Hepatocyte (in vitro differentiated cells): ENCODE results near the gene RAB19. TPM values are rescaled to one million over a fixed set of nuclear protein-coding genes. Genes with fewer than 3 reads are reported as not detected.
"Not testable (repeated sequence)": the region's sequence is repeated elsewhere in the genome, so short reads cannot be mapped to it uniquely, and the experiment has no call there.

Source experiments
- DNase-seq: peaks from one replicate; pipeline ENCODE4 v3.0.0-alpha.2; 2016; ENCODE audit warnings: low spot score
- H2AFZ ChIP-seq: fragments of 200-600 bp; sonication (generic); 2 replicates; pipeline ENCODE4 v1.6.0; 2016; ENCODE audit warnings: antibody characterized with exemption, mild to moderate bottlenecking
- H3K27ac ChIP-seq: fragments of 200-600 bp; sonication (generic); 2 replicates; pipeline ENCODE4 v1.5.1; 2016; ENCODE audit warnings: mild to moderate bottlenecking
- H3K27me3 ChIP-seq: fragments of 200-600 bp; sonication (generic); 2 replicates; pipeline ENCODE4 v1.6.1; 2016
- H3K36me3 ChIP-seq: fragments of 200-600 bp; sonication (generic); replicated peaks from 2 replicates; pipeline ENCODE4 v1.5.1; 2016; ENCODE audit warnings: low read depth; ENCODE audit not compliant: insufficient read depth
- H3K4me1 ChIP-seq: fragments of 200-600 bp; sonication (generic); 2 replicates; pipeline ENCODE4 v1.5.1; 2016; ENCODE audit warnings: mild to moderate bottlenecking, moderate library complexity; ENCODE audit not compliant: insufficient read depth
- H3K4me2 ChIP-seq: fragments of 200-600 bp; sonication (generic); 2 replicates; pipeline ENCODE4 v1.6.0; 2016
- H3K4me3 ChIP-seq: fragments of 200-600 bp; sonication (generic); 2 replicates; pipeline ENCODE4 v1.5.1; 2016; ENCODE audit warnings: mild to moderate bottlenecking
- H3K79me2 ChIP-seq: fragments of 200-600 bp; sonication (generic); 2 replicates; pipeline ENCODE4 v1.6.0; 2017; ENCODE audit warnings: mild to moderate bottlenecking
- H3K9me2 ChIP-seq: fragments of 200-600 bp; sonication (generic); replicated peaks from 2 replicates; pipeline ENCODE4 v1.6.0; 2017; ENCODE audit warnings: mild to moderate bottlenecking; ENCODE audit not compliant: insufficient read depth
- H3K9me3 ChIP-seq: fragments of 200-600 bp; sonication (generic); 2 replicates; pipeline ENCODE4 v1.5.1; 2016; ENCODE audit warnings: low read depth, mild to moderate bottlenecking
- H4K20me1 ChIP-seq: fragments of 200-600 bp; sonication (generic); 2 replicates; pipeline ENCODE4 v1.6.0; 2016; ENCODE audit warnings: mild to moderate bottlenecking; ENCODE audit not compliant: insufficient read depth, poor library complexity, severe bottlenecking
- EZH2 ChIP-seq: fragments of 200-600 bp; sonication (generic); IDR thresholded peaks from 2 replicates; pipeline ENCODE4 v1.6.1; 2016; ENCODE audit warnings: antibody characterized with exemption, mild to moderate bottlenecking, borderline replicate concordance
- EZH2phosphoT487 ChIP-seq: fragments of 200-600 bp; sonication (generic); IDR thresholded peaks from one replicate; pipeline ENCODE4 v1.6.1; 2018; ENCODE audit warnings: antibody characterized with exemption, mild to moderate bottlenecking, low read depth, moderate library complexity; ENCODE audit not compliant: unreplicated experiment, severe bottlenecking
- WGBS: methylation state at CpG from one replicate; pipeline ENCODE4 v1.1.6; 2016; ENCODE audit warnings: low lambda C conversion rate; ENCODE audit errors: missing lambda C conversion rate; 5-methylcytosine and 5-hydroxymethylcytosine counted together
- polyA plus RNA-seq: library from polyadenylated mRNA; unstranded; fragments of >200 nt; fragmentation: Nextera tagmentation; extraction: Ambion mirVana; gene quantifications from 2 replicates; pipeline ENCODE4 v1.2.1, GENCODE V29; 2016
- total RNA-seq: library from RNA; depleted of rRNA; stranded (reverse); fragments of >200 nt; gene quantifications from 2 replicates; pipeline ENCODE4 v1.2.3, GENCODE V29; 2014
- TF ChIP-seq, protein P1 (sequence below): fragments of 200-600 bp; sonication (generic); IDR thresholded peaks from 2 replicates; pipeline ENCODE4 v1.5.1; 2016; ENCODE audit warnings: antibody characterized with exemption, mild to moderate bottlenecking; ENCODE audit not compliant: poor library complexity

The RAB19 gene
- total and polyA plus RNA-seq, 2 experiments from 2014 or later, result 1.3 to 4.2 TPM

DNA sequence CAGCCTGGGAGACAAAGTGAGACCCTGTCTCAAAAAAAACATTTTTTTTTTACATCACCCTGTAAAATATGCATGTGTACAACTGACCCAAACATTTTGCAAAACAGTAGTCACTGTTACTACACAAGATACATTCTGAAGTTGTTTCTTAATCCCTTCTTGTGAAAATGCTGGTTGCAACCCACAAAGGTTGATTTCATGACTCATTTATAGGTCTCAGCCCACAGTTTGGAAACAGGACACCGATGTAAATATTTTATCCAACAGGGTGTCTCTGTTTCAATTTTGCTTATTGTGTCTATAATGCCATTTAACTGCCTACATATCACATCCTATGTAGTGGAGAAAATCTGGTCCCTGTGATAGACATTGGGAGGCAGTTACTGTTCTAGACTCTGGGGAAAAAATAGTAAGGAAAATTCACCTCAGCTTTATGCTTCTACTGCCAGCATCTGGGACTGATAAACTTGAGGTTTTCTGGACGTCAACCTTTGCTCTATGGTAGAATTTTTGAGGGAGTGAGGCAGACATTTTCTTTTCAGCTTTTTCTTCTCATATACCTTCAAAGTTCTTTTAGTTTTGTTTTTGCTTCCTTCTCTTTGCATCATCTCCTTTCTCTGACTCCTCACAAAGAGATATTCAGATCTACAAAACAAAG, 1.6 kb upstream of the RAB19 start:
- WGBS, result 62% methylated on average over 2 of the region's 2 CpGs
- Histone ChIP-seq H3K9me2 (no peaks in the 10 kb centered on the region), H4K20me1 (no peaks in the 10 kb centered on the region), H3K27ac (no peak overlapping the region), H3K9me3 (no peaks in the 10 kb centered on the region), H2AFZ (no peak overlapping the region), H3K27me3 (no peaks in the 10 kb centered on the region), H3K4me3 (no peak overlapping the region), H3K79me2 (peaks cover 2% of the 10 kb centered on the region), H3K4me2 (no peak overlapping the region), H3K36me3 (no peaks in the 10 kb centered on the region), H3K4me1 (no peaks in the 10 kb centered on the region)
- no peak for DNase-seq
- TF ChIP-seq, protein P1, sequence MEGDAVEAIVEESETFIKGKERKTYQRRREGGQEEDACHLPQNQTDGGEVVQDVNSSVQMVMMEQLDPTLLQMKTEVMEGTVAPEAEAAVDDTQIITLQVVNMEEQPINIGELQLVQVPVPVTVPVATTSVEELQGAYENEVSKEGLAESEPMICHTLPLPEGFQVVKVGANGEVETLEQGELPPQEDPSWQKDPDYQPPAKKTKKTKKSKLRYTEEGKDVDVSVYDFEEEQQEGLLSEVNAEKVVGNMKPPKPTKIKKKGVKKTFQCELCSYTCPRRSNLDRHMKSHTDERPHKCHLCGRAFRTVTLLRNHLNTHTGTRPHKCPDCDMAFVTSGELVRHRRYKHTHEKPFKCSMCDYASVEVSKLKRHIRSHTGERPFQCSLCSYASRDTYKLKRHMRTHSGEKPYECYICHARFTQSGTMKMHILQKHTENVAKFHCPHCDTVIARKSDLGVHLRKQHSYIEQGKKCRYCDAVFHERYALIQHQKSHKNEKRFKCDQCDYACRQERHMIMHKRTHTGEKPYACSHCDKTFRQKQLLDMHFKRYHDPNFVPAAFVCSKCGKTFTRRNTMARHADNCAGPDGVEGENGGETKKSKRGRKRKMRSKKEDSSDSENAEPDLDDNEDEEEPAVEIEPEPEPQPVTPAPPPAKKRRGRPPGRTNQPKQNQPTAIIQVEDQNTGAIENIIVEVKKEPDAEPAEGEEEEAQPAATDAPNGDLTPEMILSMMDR, result no peak
- TF ChIP-seq EZH2 (no peak), EZH2phosphoT487 (no peak)

DNA sequence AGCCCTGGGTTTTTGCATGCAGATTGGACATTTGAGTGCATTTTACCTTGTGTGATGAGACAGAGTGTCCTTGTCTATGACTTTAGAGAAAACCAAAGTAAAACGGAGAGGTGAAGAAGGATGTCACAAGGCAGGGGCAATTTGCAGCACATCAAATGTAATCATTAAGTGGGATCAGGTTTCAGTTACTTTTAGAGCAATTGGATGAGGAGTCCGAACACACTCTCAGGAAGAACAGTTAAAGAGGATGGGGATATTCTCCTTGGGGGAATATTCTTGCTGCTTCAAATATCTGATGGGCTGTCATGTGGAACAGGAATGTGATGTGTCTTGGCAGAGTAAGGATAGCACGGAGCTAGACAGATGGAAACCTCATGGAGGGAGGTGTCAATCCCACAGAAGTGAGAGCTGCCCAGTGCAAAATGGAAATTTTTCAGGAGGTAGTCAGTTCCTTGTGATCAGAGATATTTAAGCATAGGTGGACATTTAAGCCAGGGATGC, 757 bp downstream of the RAB19 start:
- H3K4me3 ChIP-seq, result peak overlapping the region; percentile 13
- H3K9me2 ChIP-seq, result no peaks in the 10 kb centered on the region
- H3K4me1 ChIP-seq, result no peaks in the 10 kb centered on the region
- H3K36me3 ChIP-seq, result no peaks in the 10 kb centered on the region
- H3K27me3 ChIP-seq, result no peaks in the 10 kb centered on the region
- peak overlapping the region; percentile 79 for H3K4me2 ChIP-seq
- peak overlapping the region; percentile 85 for H2AFZ ChIP-seq
- no peaks in the 10 kb centered on the region for H4K20me1 ChIP-seq
- TF ChIP-seq EZH2 (no peak), EZH2phosphoT487 (no peak)
- TF ChIP-seq, protein P1, result no peak
- H3K9me3 ChIP-seq, result no peaks in the 10 kb centered on the region
- peak overlapping the region; percentile 33 for H3K27ac ChIP-seq
- WGBS, result 33% methylated on average over 3 of the region's 3 CpGs
- DNase-seq, result no peak
- no peaks in the 10 kb centered on the region for H3K79me2 ChIP-seq

DNA sequence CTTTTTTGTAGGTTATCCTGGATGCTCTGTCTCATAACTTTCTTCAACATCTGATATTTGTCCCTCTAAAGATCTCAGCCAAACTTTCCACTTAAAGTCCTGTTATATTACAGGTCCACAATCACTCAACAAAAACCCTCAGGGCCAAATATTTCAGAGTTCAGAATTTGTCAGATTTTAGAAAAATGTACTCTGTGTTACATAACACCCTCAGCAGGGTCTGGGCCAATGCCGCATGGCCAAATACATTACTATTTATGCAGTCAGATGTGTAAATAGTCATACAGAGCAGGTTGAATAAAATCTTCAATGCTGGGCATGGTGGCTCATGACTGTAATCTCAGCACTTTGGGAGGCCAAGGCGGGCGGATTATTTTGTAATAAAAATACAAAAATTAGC, 11.5 kb downstream of the RAB19 start:
- no peaks in the 10 kb centered on the region for H3K9me2 ChIP-seq
- H3K79me2 ChIP-seq, result no peaks in the 10 kb centered on the region
- H3K27me3 ChIP-seq, result no peaks in the 10 kb centered on the region
- WGBS, result 97% methylated on average over 3 of the region's 3 CpGs
- no peaks in the 10 kb centered on the region for H3K36me3 ChIP-seq
- no peak overlapping the region for H3K27ac ChIP-seq
- H3K4me2 ChIP-seq, result no peak overlapping the region
- H4K20me1 ChIP-seq, result no peaks in the 10 kb centered on the region
- H3K4me1 ChIP-seq, result peaks cover 7% of the 10 kb centered on the region
- no peak for DNase-seq
- no peak overlapping the region for H3K4me3 ChIP-seq
- TF ChIP-seq, protein P1, result no peak
- TF ChIP-seq EZH2 (no peak), EZH2phosphoT487 (no peak)
- H2AFZ ChIP-seq, result no peak overlapping the region
- no peaks in the 10 kb centered on the region for H3K9me3 ChIP-seq

DNA sequence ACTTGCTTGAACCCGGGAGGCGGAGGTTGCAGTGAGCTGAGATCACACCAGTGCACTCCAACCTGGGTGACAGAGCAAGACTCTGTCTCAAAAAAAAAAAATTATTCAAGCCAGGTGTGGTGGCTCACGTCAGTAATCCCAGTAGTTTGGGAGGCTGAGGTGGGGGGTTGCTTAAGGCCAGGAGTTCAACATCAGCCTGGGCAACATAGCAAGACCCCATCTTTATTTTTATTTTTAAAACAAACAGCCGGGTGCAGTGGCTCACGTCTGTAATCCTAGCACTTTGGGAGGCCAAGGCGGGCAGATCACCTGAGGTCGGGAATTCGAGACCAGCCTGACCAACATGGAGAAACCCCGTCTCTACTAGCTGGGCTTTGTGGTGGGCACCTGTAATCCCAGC, 12.0 kb downstream of the RAB19 start:
- H3K79me2 ChIP-seq, H3K27ac ChIP-seq, H3K4me2 ChIP-seq, H3K4me1 ChIP-seq, H4K20me1 ChIP-seq, DNase-seq, H3K27me3 ChIP-seq, H3K9me2 ChIP-seq, H3K36me3 ChIP-seq, H3K4me3 ChIP-seq, H3K9me3 ChIP-seq, H2AFZ ChIP-seq: not testable (repeated sequence)
- WGBS, result 97% methylated on average over 9 of the region's 9 CpGs
